Neural progenitor cell (in vitro differentiated cells): ENCODE measurements around the gene CISTR. TPM values are rescaled to one million over a fixed set of nuclear protein-coding genes. Genes with fewer than 3 reads are reported as not detected.
"Not testable (repeated sequence)": the region's sequence is repeated elsewhere in the genome, so short reads cannot be mapped to it uniquely, and the experiment has no call there.

ENCODE experiments used
- DNase-seq: peaks from one replicate; pipeline ENCODE4 v3.0.0-alpha.2; 2016; ENCODE audit warnings: low spot score
- H2AFZ ChIP-seq: fragments of 200-600 bp; sonication (generic); replicated peaks from 2 replicates; pipeline ENCODE4 v1.6.1; 2016; ENCODE audit warnings: antibody characterized with exemption
- H3F3A ChIP-seq: fragments of 200-600 bp; sonication (generic); 2 replicates; pipeline ENCODE4 v1.6.1; 2016; ENCODE audit warnings: antibody characterized with exemption, low read depth
- H3K27ac ChIP-seq: fragments of 200-600 bp; sonication (generic); 2 replicates; pipeline ENCODE4 v1.5.1; 2016; ENCODE audit warnings: mild to moderate bottlenecking
- H3K27me3 ChIP-seq: fragments of 200-600 bp; sonication (generic); 2 replicates; pipeline ENCODE4 v1.6.1; 2016; ENCODE audit warnings: mild to moderate bottlenecking, moderate library complexity
- H3K36me3 ChIP-seq: fragments of 200-600 bp; sonication (generic); 2 replicates; pipeline ENCODE4 v1.5.1; 2016
- H3K4me1 ChIP-seq: fragments of 200-600 bp; sonication (generic); 2 replicates; pipeline ENCODE4 v1.6.1; 2016; ENCODE audit warnings: mixed run types
- H3K4me2 ChIP-seq: fragments of 200-600 bp; sonication (generic); 2 replicates; pipeline ENCODE4 v1.6.1; 2016
- H3K4me3 ChIP-seq: fragments of 200-600 bp; sonication (generic); 2 replicates; pipeline ENCODE4 v1.5.1; 2016
- H3K79me2 ChIP-seq: fragments of 200-600 bp; sonication (generic); 2 replicates; pipeline ENCODE4 v1.6.1; 2016; ENCODE audit warnings: low read depth
- H3K9ac ChIP-seq: fragments of 200-600 bp; sonication (generic); 2 replicates; pipeline ENCODE4 v1.6.1; 2016
- H3K9me3 ChIP-seq: fragments of 200-600 bp; sonication (generic); 2 replicates; pipeline ENCODE4 v1.5.1; 2016; ENCODE audit warnings: low read depth
- H4K20me1 ChIP-seq: fragments of 200-600 bp; sonication (generic); 2 replicates; pipeline ENCODE4 v1.6.1; 2016; ENCODE audit warnings: low read depth
- H3K27ac Mint-ChIP-seq: 3 replicates; pipeline ENCODE4 v1.8.0; 2021; ENCODE audit warnings: mixed read lengths
- H3K27me3 Mint-ChIP-seq: 2 replicates; pipeline ENCODE4 v1.8.0; 2022; ENCODE audit warnings: low read depth, mild to moderate bottlenecking, inconsistent platforms, moderate library complexity, mixed read lengths; ENCODE audit not compliant: insufficient read depth
- H3K36me3 Mint-ChIP-seq: 3 replicates; pipeline ENCODE4 v1.8.0; 2021; ENCODE audit warnings: mixed read lengths
- H3K4me1 Mint-ChIP-seq: 3 replicates; pipeline ENCODE4 v1.8.0; 2021; ENCODE audit warnings: mixed read lengths
- H3K4me3 Mint-ChIP-seq: 3 replicates; pipeline ENCODE4 v1.8.0; 2021; ENCODE audit warnings: mild to moderate bottlenecking, moderate library complexity, mixed read lengths
- H3K9me3 Mint-ChIP-seq: 3 replicates; pipeline ENCODE4 v1.8.0; 2020; ENCODE audit warnings: mixed read lengths
- CTCF ChIP-seq: fragments of 200-600 bp; sonication (generic); IDR thresholded peaks from 2 replicates; pipeline ENCODE4 v1.5.1; 2017; ENCODE audit warnings: antibody characterized with exemption, mild to moderate bottlenecking
- EZH2 ChIP-seq: fragments of 200-600 bp; sonication (generic); IDR thresholded peaks from 2 replicates; pipeline ENCODE4 v1.6.1; 2017; ENCODE audit warnings: antibody characterized with exemption, mild to moderate bottlenecking, moderate library complexity
- EZH2phosphoT487 ChIP-seq: fragments of 200-600 bp; sonication (generic); IDR thresholded peaks from 2 replicates; pipeline ENCODE4 v1.6.1; 2017; ENCODE audit warnings: antibody characterized with exemption
- total RNA-seq: library from RNA; depleted of rRNA; stranded (reverse); fragments of >200 nt; gene quantifications from 2 replicates; pipeline ENCODE4 v1.2.3, GENCODE V29; 2015; ENCODE audit warnings: low replicate concordance

Gene CISTR
- total RNA-seq, 1 donor from 2014 or later: not detected

GRCh38 chr12:53782093-53782703 is 30.4 kb upstream of the CISTR start:
- no peak overlapping the region for H3K4me2 ChIP-seq
- H4K20me1 ChIP-seq: no peaks in the 10 kb centered on the region
- H3K27ac Mint-ChIP-seq: no peak overlapping the region
- no peaks in the 10 kb centered on the region for H3F3A ChIP-seq
- no peaks in the 10 kb centered on the region for H3K4me1 Mint-ChIP-seq
- H3K4me1 ChIP-seq: no peaks in the 10 kb centered on the region
- no peak for TF ChIP-seq EZH2
- TF ChIP-seq CTCF: no peak
- TF ChIP-seq EZH2phosphoT487: no peak
- no peak overlapping the region for H3K27ac ChIP-seq
- no peaks in the 10 kb centered on the region for H3K36me3 ChIP-seq
- no peaks in the 10 kb centered on the region for H3K9me3 Mint-ChIP-seq
- no peak overlapping the region for H3K4me3 Mint-ChIP-seq
- DNase-seq: no peak
- H2AFZ ChIP-seq: no peak overlapping the region
- H3K9ac ChIP-seq: no peak overlapping the region
- peaks cover 17% of the 10 kb centered on the region for H3K27me3 Mint-ChIP-seq
- H3K36me3 Mint-ChIP-seq: no peaks in the 10 kb centered on the region
- no peaks in the 10 kb centered on the region for H3K79me2 ChIP-seq
- peaks cover 98% of the 10 kb centered on the region for H3K27me3 ChIP-seq
- no peaks in the 10 kb centered on the region for H3K9me3 ChIP-seq
- H3K4me3 ChIP-seq: no peak overlapping the region

- Histone ChIP-seq H3K27ac (no peak overlapping the region), H3K4me2 (no peak overlapping the region), H2AFZ (no peak overlapping the region), H3K27me3 (peaks cover 98% of the 10 kb centered on the region), H3F3A (no peaks in the 10 kb centered on the region), H3K9ac (no peak overlapping the region), H3K9me3 (no peaks in the 10 kb centered on the region), H3K4me3 (no peak overlapping the region), H4K20me1 (no peaks in the 10 kb centered on the region), H3K79me2 (no peaks in the 10 kb centered on the region), H3K4me1 (no peaks in the 10 kb centered on the region), H3K36me3 (no peaks in the 10 kb centered on the region)
- Mint-ChIP-seq H3K4me3 (no peak overlapping the region), H3K9me3 (no peaks in the 10 kb centered on the region), H3K27ac (no peak overlapping the region), H3K27me3 (peaks cover 22% of the 10 kb centered on the region), H3K36me3 (no peaks in the 10 kb centered on the region), H3K4me1 (no peaks in the 10 kb centered on the region)
- TF ChIP-seq EZH2phosphoT487 (no peak), EZH2 (no peak), CTCF (no peak)
- DNase-seq: no peak
Observed at GRCh38 chr12:53781228-53781801, 29.5 kb upstream of the CISTR start.

- Histone ChIP-seq H3K4me3 (no peak overlapping the region), H3K4me2 (no peak overlapping the region), H2AFZ (no peak overlapping the region), H3K27ac (no peak overlapping the region), H3K4me1 (no peaks in the 10 kb centered on the region), H3K27me3 (peaks cover 99% of the 10 kb centered on the region), H3K9me3 (no peaks in the 10 kb centered on the region), H3K9ac (no peak overlapping the region), H4K20me1 (no peaks in the 10 kb centered on the region), H3F3A (no peaks in the 10 kb centered on the region), H3K36me3 (no peaks in the 10 kb centered on the region), H3K79me2 (no peaks in the 10 kb centered on the region)
- DNase-seq: no peak
- no peak for TF ChIP-seq EZH2phosphoT487
- no peak for TF ChIP-seq EZH2
- no peaks in the 10 kb centered on the region for H3K9me3 Mint-ChIP-seq
- no peaks in the 10 kb centered on the region for H3K4me1 Mint-ChIP-seq
- H3K27ac Mint-ChIP-seq: no peak overlapping the region
- peaks cover 23% of the 10 kb centered on the region for H3K27me3 Mint-ChIP-seq
- no peaks in the 10 kb centered on the region for H3K36me3 Mint-ChIP-seq
- no peak overlapping the region for H3K4me3 Mint-ChIP-seq
Observed at GRCh38 chr12:53780323-53780722, 28.5 kb upstream of the CISTR start.

GRCh38 chr12:53779679-53780078 is 27.9 kb upstream of the CISTR start:
- H4K20me1 ChIP-seq, H3K4me2 ChIP-seq, H3K4me1 Mint-ChIP-seq, DNase-seq, H3K4me3 ChIP-seq, H3K4me1 ChIP-seq, H3K36me3 ChIP-seq, H3K9me3 ChIP-seq, H3F3A ChIP-seq, H3K9me3 Mint-ChIP-seq, H3K36me3 Mint-ChIP-seq, H3K79me2 ChIP-seq, H3K27ac Mint-ChIP-seq, H3K27ac ChIP-seq, H3K9ac ChIP-seq, H2AFZ ChIP-seq, H3K4me3 Mint-ChIP-seq: not testable (repeated sequence)
- peaks cover 99% of the 10 kb centered on the region for H3K27me3 ChIP-seq
- H3K27me3 Mint-ChIP-seq: peaks cover 26% of the 10 kb centered on the region
